Measurements from ENCODE around the gene IL17RE. TPM values are rescaled to one million over a fixed set of nuclear protein-coding genes. Genes with fewer than 3 reads are reported as not detected.

IL17RE gene
- total RNA-seq, 1 donor from 2014 or later = 0.74 TPM

- no peak for DNase-seq (ENCODE audit: low spot score)
Observed at GRCh38 chr3:9955611-9956352, 53.1 kb downstream of the IL17RE start.

DNA sequence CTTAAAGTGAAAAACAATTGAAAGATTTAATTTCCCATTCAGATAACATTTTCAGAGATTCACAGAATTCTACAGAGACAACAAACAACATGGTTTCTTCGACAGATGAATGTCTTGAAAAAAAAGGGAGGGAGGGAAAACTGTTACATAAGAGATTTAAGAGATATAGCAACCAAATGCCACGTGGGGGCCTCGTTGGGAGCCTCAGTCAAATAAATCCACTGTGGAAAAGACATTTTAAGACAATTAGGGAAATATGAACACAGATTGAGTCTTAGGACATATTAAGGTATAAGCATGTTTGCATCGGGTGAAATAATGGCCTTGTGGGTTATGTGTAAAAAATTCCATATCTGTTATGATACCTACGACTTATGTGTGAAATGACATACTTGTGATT lies 54.6 kb downstream of the IL17RE start:
- H3K4me1 Mint-ChIP-seq (ENCODE audit: unreplicated experiment) = peaks cover 5% of the 10 kb centered on the region
- no peak overlapping the region for H3K4me3 Mint-ChIP-seq (ENCODE audit: unreplicated experiment)
- DNase-seq (ENCODE audit: low spot score) = no peak
- H3K36me3 Mint-ChIP-seq (ENCODE audit: low read depth, unreplicated experiment) = no peaks in the 10 kb centered on the region
- TF ChIP-seq, protein P1, sequence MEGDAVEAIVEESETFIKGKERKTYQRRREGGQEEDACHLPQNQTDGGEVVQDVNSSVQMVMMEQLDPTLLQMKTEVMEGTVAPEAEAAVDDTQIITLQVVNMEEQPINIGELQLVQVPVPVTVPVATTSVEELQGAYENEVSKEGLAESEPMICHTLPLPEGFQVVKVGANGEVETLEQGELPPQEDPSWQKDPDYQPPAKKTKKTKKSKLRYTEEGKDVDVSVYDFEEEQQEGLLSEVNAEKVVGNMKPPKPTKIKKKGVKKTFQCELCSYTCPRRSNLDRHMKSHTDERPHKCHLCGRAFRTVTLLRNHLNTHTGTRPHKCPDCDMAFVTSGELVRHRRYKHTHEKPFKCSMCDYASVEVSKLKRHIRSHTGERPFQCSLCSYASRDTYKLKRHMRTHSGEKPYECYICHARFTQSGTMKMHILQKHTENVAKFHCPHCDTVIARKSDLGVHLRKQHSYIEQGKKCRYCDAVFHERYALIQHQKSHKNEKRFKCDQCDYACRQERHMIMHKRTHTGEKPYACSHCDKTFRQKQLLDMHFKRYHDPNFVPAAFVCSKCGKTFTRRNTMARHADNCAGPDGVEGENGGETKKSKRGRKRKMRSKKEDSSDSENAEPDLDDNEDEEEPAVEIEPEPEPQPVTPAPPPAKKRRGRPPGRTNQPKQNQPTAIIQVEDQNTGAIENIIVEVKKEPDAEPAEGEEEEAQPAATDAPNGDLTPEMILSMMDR (IDR thresholded peaks at IDR 0.05; ENCODE audit: unreplicated experiment) = no peak
- H3K27me3 Mint-ChIP-seq (ENCODE audit: unreplicated experiment) = peaks cover 6% of the 10 kb centered on the region
- no peaks in the 10 kb centered on the region for H3K9me3 Mint-ChIP-seq (ENCODE audit: unreplicated experiment)
- no peak overlapping the region for H3K27ac Mint-ChIP-seq (ENCODE audit: unreplicated experiment)

More at GRCh38 chr3:9955611-9956352, 53.1 kb downstream of the IL17RE start:
- Mint-ChIP-seq H3K9me3 (ENCODE audit: unreplicated experiment) (no peaks in the 10 kb centered on the region), H3K27ac (ENCODE audit: unreplicated experiment) (no peak overlapping the region), H3K27me3 (ENCODE audit: unreplicated experiment) (peaks cover 6% of the 10 kb centered on the region), H3K4me3 (ENCODE audit: unreplicated experiment) (no peak overlapping the region), H3K36me3 (ENCODE audit: low read depth, unreplicated experiment) (no peaks in the 10 kb centered on the region), H3K4me1 (ENCODE audit: unreplicated experiment) (peaks cover 5% of the 10 kb centered on the region)
- TF ChIP-seq, protein P1 (IDR thresholded peaks at IDR 0.05; ENCODE audit: unreplicated experiment) = no peak

GRCh38 chr3:9965200-9965875 lies 62.7 kb downstream of the IL17RE start:
- H3K36me3 Mint-ChIP-seq (ENCODE audit: low read depth, unreplicated experiment) = peaks cover 19% of the 10 kb centered on the region
- TF ChIP-seq, protein P1 (IDR thresholded peaks at IDR 0.05; ENCODE audit: unreplicated experiment) = no peak

More at GRCh38 chr3:9965200-9965875, 62.7 kb downstream of the IL17RE start:
- H3K4me3 Mint-ChIP-seq (ENCODE audit: unreplicated experiment) = no peak overlapping the region
- H3K4me1 Mint-ChIP-seq (ENCODE audit: unreplicated experiment) = no peaks in the 10 kb centered on the region
- H3K27ac Mint-ChIP-seq (ENCODE audit: unreplicated experiment) = no peak overlapping the region
- no peak for DNase-seq (ENCODE audit: low spot score)
- no peaks in the 10 kb centered on the region for H3K27me3 Mint-ChIP-seq (ENCODE audit: unreplicated experiment)
- no peaks in the 10 kb centered on the region for H3K9me3 Mint-ChIP-seq (ENCODE audit: unreplicated experiment)

Other genes with a start within 250 kb of the IL17RE start
- 0.31 TPM for gene CPNE9, start 199.0 kb upstream of the IL17RE start, total RNA-seq (ENCODE audit: unreplicated experiment)
- 40.6 TPM for gene BRPF1, start 171.1 kb upstream of the IL17RE start, total RNA-seq (ENCODE audit: unreplicated experiment)
- 22.2 TPM for gene OGG1, start 152.9 kb upstream of the IL17RE start, total RNA-seq (ENCODE audit: unreplicated experiment)
- 6.0 TPM for gene CAMK1, start 132.9 kb upstream of the IL17RE start, total RNA-seq (ENCODE audit: unreplicated experiment)
- gene TADA3, start 110.4 kb upstream of the IL17RE start, total RNA-seq (ENCODE audit: unreplicated experiment) = 35.4 TPM
- 203 TPM for gene ARPC4, start 109.8 kb upstream of the IL17RE start, total RNA-seq (ENCODE audit: unreplicated experiment)
- gene TTLL3, start 92.6 kb upstream of the IL17RE start, total RNA-seq (ENCODE audit: unreplicated experiment) = 34.4 TPM
- 43.5 TPM for gene RPUSD3, start 58.8 kb upstream of the IL17RE start, total RNA-seq (ENCODE audit: unreplicated experiment)
- not detected for gene CIDEC, start 22.6 kb upstream of the IL17RE start, total RNA-seq (ENCODE audit: unreplicated experiment)
- gene JAGN1, start 12.2 kb upstream of the IL17RE start, total RNA-seq (ENCODE audit: unreplicated experiment) = 26.6 TPM
- gene IL17RC, start 14.2 kb downstream of the IL17RE start, total RNA-seq (ENCODE audit: unreplicated experiment) = 17.5 TPM
- gene CRELD1, start 31.0 kb downstream of the IL17RE start, total RNA-seq (ENCODE audit: unreplicated experiment) = 30.7 TPM
- 1.9 TPM for gene PRRT3, start 49.6 kb downstream of the IL17RE start, total RNA-seq (ENCODE audit: unreplicated experiment)
- 45.4 TPM for gene EMC3, start 84.0 kb downstream of the IL17RE start, total RNA-seq (ENCODE audit: unreplicated experiment)
- 14.5 TPM for gene FANCD2, start 123.6 kb downstream of the IL17RE start, total RNA-seq (ENCODE audit: unreplicated experiment)
- gene FANCD2OS, start 205.4 kb downstream of the IL17RE start, total RNA-seq (ENCODE audit: unreplicated experiment) = not detected
- 203 TPM for gene BRK1, start 212.8 kb downstream of the IL17RE start, total RNA-seq (ENCODE audit: unreplicated experiment)
- gene VHL, start 238.9 kb downstream of the IL17RE start, total RNA-seq (ENCODE audit: unreplicated experiment) = 66.3 TPM

Measured in endothelial cell (in vitro differentiated cells).